Loucy (cell line): ENCODE measurements around the gene ARID4A.
A peak's percentile ranks its signal among the peaks of the same experiment; 100 is the strongest.
"Not testable (repeated sequence)": the region's sequence is repeated elsewhere in the genome, so short reads cannot be mapped to it uniquely, and the experiment has no call there.

Experiments
- H2AFZ ChIP-seq: fragments of 200-600 bp; sonication (generic); 2 replicates; pipeline ENCODE4 v1.6.0; 2016; ENCODE audit warnings: antibody characterized with exemption, mild to moderate bottlenecking, low read length, moderate library complexity
- H3F3A ChIP-seq: fragments of 200-600 bp; 2 replicates; pipeline ENCODE4 v1.6.0; 2016; ENCODE audit warnings: antibody characterized with exemption, low read depth, mild to moderate bottlenecking
- H3K27me3 ChIP-seq: fragments of 200-600 bp; sonication (generic); 2 replicates; pipeline ENCODE4 v1.6.1; 2014; ENCODE audit warnings: low read length, mild to moderate bottlenecking; ENCODE audit not compliant: insufficient read depth, poor library complexity, severe bottlenecking
- H3K36me3 ChIP-seq: fragments of 200-600 bp; sonication (generic); 2 replicates; pipeline ENCODE4 v1.6.1; 2016; ENCODE audit warnings: low read length; ENCODE audit not compliant: insufficient read depth
- H3K4me1 ChIP-seq: fragments of 200-600 bp; sonication (generic); 2 replicates; pipeline ENCODE4 v1.5.1; 2014; ENCODE audit warnings: low read length, mild to moderate bottlenecking; ENCODE audit not compliant: insufficient read depth, poor library complexity, severe bottlenecking
- H3K4me2 ChIP-seq: fragments of 200-600 bp; sonication (generic); 2 replicates; pipeline ENCODE4 v1.6.0; 2014; ENCODE audit warnings: antibody characterized with exemption, low read length, low read depth, mild to moderate bottlenecking; ENCODE audit not compliant: poor library complexity, severe bottlenecking
- H3K4me3 ChIP-seq: fragments of 200-600 bp; sonication (generic); 2 replicates; pipeline ENCODE4 v1.5.1; 2014; ENCODE audit warnings: low read length, mild to moderate bottlenecking, mixed read lengths; ENCODE audit not compliant: poor library complexity, severe bottlenecking
- H3K79me2 ChIP-seq: fragments of 200-600 bp; sonication (generic); 2 replicates; pipeline ENCODE4 v1.6.1; 2014; ENCODE audit warnings: low read length; ENCODE audit not compliant: insufficient read depth
- H3K9ac ChIP-seq: fragments of 200-600 bp; sonication (generic); 2 replicates; pipeline ENCODE4 v1.6.0; 2014; ENCODE audit warnings: mild to moderate bottlenecking, low read depth, low read length, moderate library complexity; ENCODE audit not compliant: poor library complexity, severe bottlenecking
- H3K9me2 ChIP-seq: fragments of 200-600 bp; sonication (generic); replicated peaks from 2 replicates; pipeline ENCODE4 v1.6.1; 2016; ENCODE audit warnings: low read depth, low read length, mixed read lengths
- H3K9me3 ChIP-seq: fragments of 200-600 bp; sonication (generic); 2 replicates; pipeline ENCODE4 v1.6.1; 2014; ENCODE audit warnings: mild to moderate bottlenecking, antibody characterized with exemption, low read length, low read depth; ENCODE audit not compliant: insufficient read depth
- H4K20me1 ChIP-seq: fragments of 200-600 bp; sonication (generic); 2 replicates; pipeline ENCODE4 v1.6.0; 2014; ENCODE audit warnings: antibody characterized with exemption, low read length, mild to moderate bottlenecking; ENCODE audit not compliant: insufficient read depth, poor library complexity, severe bottlenecking
- EZH2phosphoT487 ChIP-seq: fragments of 200-600 bp; IDR thresholded peaks from 2 replicates; pipeline ENCODE4 v1.6.1; 2018; ENCODE audit warnings: antibody characterized with exemption, mild to moderate bottlenecking, moderate library complexity, borderline replicate concordance
- TF ChIP-seq, protein P1 (sequence below): fragments of 200-600 bp; sonication (generic); conservative IDR thresholded peaks from 2 replicates; pipeline ENCODE4 v1.5.1; 2014; ENCODE audit warnings: mild to moderate bottlenecking, antibody characterized with exemption, low read length

Gene ARID4A

DNA sequence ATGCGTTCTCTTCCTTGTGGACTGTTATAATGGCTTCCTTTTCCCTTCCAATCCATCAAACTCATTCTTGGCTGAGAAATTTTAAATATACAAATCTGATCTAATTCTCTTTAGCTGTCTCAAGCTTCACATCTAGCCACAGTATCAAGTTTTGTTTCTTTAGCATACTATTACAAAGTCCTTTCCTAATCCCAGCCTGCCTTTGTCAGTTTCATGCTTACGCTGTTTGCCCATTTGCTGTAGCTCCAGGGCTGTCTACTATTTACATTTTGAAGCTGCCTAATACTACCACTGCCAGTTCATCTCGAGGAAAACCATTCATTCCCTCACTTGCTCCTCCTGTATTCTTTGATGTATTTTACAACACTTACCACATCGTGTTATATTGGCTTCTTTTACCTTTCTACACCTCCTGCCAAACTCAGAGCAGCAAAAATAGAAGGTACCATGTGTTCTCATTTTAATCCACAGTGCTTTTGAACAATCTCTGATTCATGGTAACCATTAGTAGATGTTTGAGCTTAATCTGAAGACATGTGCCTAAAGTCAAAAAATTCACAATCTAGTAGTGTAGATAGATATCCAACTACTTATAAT lies 42.9 kb downstream of the ARID4A start:
- Histone ChIP-seq H3K36me3 (peaks cover 38% of the 10 kb centered on the region; the same call in 1 of the 2 replicates), H2AFZ (no peak overlapping the region), H3K9me3 (no peaks in the 10 kb centered on the region), H3K27me3 (no peaks in the 10 kb centered on the region), H3K4me2 (no peak overlapping the region), H3K4me1 (no peaks in the 10 kb centered on the region), H4K20me1 (no peaks in the 10 kb centered on the region), H3K4me3 (no peak overlapping the region), H3K9ac (no peak overlapping the region), H3F3A (no peaks in the 10 kb centered on the region), H3K79me2 (no peaks in the 10 kb centered on the region), H3K9me2 (no peaks in the 10 kb centered on the region)
- no peak for TF ChIP-seq EZH2phosphoT487
- TF ChIP-seq, protein P1, sequence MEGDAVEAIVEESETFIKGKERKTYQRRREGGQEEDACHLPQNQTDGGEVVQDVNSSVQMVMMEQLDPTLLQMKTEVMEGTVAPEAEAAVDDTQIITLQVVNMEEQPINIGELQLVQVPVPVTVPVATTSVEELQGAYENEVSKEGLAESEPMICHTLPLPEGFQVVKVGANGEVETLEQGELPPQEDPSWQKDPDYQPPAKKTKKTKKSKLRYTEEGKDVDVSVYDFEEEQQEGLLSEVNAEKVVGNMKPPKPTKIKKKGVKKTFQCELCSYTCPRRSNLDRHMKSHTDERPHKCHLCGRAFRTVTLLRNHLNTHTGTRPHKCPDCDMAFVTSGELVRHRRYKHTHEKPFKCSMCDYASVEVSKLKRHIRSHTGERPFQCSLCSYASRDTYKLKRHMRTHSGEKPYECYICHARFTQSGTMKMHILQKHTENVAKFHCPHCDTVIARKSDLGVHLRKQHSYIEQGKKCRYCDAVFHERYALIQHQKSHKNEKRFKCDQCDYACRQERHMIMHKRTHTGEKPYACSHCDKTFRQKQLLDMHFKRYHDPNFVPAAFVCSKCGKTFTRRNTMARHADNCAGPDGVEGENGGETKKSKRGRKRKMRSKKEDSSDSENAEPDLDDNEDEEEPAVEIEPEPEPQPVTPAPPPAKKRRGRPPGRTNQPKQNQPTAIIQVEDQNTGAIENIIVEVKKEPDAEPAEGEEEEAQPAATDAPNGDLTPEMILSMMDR = no peak

DNA sequence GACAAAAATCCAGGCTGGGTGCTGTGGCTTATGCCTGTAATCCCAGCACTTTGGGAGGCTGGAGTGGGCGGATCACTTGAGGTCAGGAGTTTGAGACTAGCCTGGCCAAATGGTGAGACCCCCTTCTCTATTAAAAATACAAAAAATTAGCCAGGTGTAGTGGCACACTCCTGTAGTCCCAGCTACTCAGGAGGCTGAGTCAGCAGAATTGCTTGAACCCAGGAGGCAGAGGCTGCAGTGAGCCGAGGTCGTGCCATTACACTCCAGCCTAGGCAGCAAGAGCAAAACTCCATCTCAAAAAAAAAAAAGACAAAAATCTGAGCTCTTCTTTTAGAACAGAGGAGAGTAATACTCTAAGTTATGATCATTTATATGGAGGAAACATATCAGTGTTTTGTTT lies 45.2 kb downstream of the ARID4A start:
- not testable (repeated sequence) for H4K20me1 ChIP-seq, H3K4me2 ChIP-seq, H2AFZ ChIP-seq, H3K79me2 ChIP-seq, H3K9me3 ChIP-seq, H3F3A ChIP-seq, H3K9me2 ChIP-seq, H3K4me1 ChIP-seq, H3K4me3 ChIP-seq, H3K9ac ChIP-seq, H3K27me3 ChIP-seq
- H3K36me3 ChIP-seq = peaks cover 45% of the 10 kb centered on the region

DNA sequence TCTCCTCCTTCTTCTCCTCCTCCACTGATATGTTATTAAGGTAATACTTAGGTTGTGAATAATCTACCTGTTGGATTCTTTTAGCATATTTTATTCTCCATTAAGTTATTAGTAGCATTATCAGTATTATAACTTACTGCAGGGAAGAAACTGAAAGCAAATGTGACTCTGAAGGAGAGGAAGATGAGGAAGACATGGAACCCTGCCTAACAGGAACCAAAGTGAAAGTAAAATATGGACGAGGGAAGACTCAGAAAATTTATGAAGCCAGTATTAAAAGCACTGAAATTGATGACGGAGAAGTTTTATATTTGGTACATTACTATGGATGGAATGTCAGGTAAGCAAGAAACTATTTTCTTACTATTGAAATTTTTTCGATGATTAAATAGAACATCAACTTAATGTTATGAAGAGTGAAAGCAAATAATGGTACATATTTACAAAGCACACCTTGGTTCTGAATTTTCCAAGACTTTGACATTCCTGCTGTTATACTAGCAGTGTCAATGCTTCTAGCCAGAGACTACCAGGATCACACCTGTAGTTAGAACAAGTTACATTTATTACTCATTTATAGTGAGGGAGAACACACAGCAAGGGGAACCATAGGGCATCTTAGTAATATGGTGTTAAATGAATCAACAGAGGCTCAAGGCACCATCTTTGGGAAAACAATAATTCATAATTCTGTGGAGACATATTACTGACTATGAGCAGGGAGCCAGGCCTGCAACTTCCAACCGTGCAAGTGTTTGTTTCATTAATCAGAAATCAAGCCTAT lies 55.4 kb downstream of the ARID4A start:
- Histone ChIP-seq H2AFZ (no peak overlapping the region), H3F3A (no peaks in the 10 kb centered on the region), H3K4me2 (peak overlapping the region; percentile 24), H3K9me2 (no peaks in the 10 kb centered on the region), H3K9ac (no peak overlapping the region), H3K9me3 (no peaks in the 10 kb centered on the region), H3K36me3 (peaks cover 72% of the 10 kb centered on the region), H3K4me3 (no peak overlapping the region), H4K20me1 (no peaks in the 10 kb centered on the region), H3K79me2 (no peaks in the 10 kb centered on the region), H3K27me3 (no peaks in the 10 kb centered on the region), H3K4me1 (no peaks in the 10 kb centered on the region)
- TF ChIP-seq, protein P1 = no peak
- no peak for TF ChIP-seq EZH2phosphoT487
